Measurements from ENCODE around the gene TMEM178B.
"Not testable (repeated sequence)": the region's sequence is repeated elsewhere in the genome, so short reads cannot be mapped to it uniquely, and the experiment has no call there.

The TMEM178B gene

DNA sequence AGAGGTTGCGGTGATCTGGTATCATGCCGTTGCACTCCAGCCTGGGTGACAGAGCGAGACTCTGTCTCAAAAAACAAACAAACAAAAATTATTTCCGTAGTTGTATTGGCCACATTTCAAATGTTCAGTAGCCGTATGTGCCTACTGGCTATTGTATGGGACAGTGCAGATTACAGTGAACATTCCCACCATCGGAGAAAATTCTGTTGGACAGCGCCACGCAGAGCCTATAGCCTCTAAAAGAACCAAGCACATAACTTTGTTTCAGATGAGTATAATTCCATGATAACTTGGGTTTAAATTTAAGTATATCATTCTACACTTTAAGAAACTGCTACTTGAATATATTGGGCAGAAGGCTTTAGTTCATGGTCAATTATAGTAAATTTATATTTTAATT is 5.4 kb downstream of the TMEM178B start:
- H3K4me3 ChIP-seq (ENCODE audit: low read depth in 1 of 2, low read length in 1 of 2): no peak overlapping the region
- no peaks in the 10 kb centered on the region for H3K36me3 ChIP-seq
- peaks cover 0 to 3% of the 10 kb centered on the region in 2 experiments for H3K4me1 ChIP-seq (ENCODE audit: control insufficient read depth in 1 of 2, insufficient read depth in 1 of 2, low read depth in 1 of 2, low read length in 1 of 2)
- H3K9me3 ChIP-seq: no peaks in the 10 kb centered on the region
- no peak overlapping the region for H3K27ac ChIP-seq
- TF ChIP-seq CTCF (IDR thresholded peaks at IDR 0.05): no peak
- peaks cover 97% of the 10 kb centered on the region for H3K27me3 ChIP-seq

DNA sequence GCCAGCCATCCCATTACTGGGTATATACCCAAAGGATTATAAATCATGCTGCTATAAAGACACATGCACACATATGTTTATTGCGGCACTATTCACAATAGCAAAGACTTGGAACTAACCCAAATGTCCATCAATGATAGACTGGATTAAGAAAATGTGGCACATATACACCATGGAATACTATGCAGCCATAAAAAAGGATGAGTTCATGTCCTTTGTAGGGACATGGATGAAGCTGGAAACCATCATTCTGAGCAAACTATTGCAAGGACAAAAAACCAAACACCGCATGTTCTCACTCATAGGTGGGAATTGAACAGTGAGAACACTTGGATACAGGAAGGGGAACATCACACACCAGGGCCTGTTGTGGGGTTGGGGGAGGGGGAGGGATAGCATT is 15.6 kb downstream of the TMEM178B start:
- H3K27ac ChIP-seq; H3K9me3 ChIP-seq; H3K36me3 ChIP-seq; H3K4me3 ChIP-seq (ENCODE audit: low read depth in 1 of 2, low read length in 1 of 2); H3K4me1 ChIP-seq (ENCODE audit: control insufficient read depth in 1 of 2, insufficient read depth in 1 of 2, low read depth in 1 of 2, low read length in 1 of 2): not testable (repeated sequence)
- H3K27me3 ChIP-seq: peaks cover 63% of the 10 kb centered on the region

DNA sequence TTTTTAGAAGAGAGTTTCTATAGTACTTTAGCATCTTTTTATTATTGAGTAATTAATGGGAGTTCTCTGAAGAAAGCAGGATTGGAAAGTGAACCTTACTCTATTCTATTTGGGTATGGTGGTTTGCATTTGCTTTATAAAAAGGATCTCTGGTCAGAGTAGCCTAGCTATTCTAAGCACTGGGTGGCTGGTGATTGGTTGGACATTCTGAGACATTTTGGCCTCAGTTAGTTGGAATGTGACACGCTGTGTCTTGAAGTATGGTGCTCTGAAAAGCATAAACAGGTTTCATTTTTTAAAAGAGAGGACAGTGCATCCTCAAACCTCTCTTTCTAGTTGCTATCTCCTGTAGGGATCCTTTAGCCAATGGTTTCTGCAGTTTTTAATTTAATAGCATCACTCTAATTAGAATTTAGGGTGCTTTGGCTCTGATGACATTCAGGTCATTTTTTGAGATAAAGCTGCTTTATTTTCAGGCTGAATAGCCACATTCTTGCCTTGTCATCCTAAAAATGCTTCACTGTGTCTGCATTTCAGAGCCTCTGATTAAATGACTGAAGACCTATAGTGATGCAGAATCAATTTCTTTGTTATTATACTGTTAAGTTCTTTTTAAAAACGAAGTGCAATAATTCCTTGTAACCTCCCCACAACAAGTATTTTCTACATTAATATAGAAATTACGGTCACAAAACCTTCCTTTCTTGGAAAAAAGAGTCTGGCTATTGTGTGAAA is 20.6 kb downstream of the TMEM178B start:
- no peaks in the 10 kb centered on the region for H3K36me3 ChIP-seq
- H3K27me3 ChIP-seq: peaks cover 18% of the 10 kb centered on the region
- no peak overlapping the region for H3K4me3 ChIP-seq (ENCODE audit: low read depth in 1 of 2, low read length in 1 of 2)
- no peaks in the 10 kb centered on the region for H3K9me3 ChIP-seq
- H3K27ac ChIP-seq: no peak overlapping the region
- no peak for TF ChIP-seq CTCF (IDR thresholded peaks at IDR 0.05)
- no peaks in the 10 kb centered on the region for H3K4me1 ChIP-seq (ENCODE audit: control insufficient read depth in 1 of 2, insufficient read depth in 1 of 2, low read depth in 1 of 2, low read length in 1 of 2)

GRCh38 chr7:141097430-141097829 is 23.6 kb downstream of the TMEM178B start:
- Histone ChIP-seq H3K4me3 (ENCODE audit: low read depth in 1 of 2, low read length in 1 of 2) (no peak overlapping the region), H3K27ac (no peak overlapping the region), H3K36me3 (no peaks in the 10 kb centered on the region), H3K4me1 (ENCODE audit: control insufficient read depth in 1 of 2, insufficient read depth in 1 of 2, low read depth in 1 of 2, low read length in 1 of 2) (no peaks in the 10 kb centered on the region), H3K9me3 (no peaks in the 10 kb centered on the region), H3K27me3 (no peaks in the 10 kb centered on the region)
- no peak for TF ChIP-seq CTCF (IDR thresholded peaks at IDR 0.05)

- Histone ChIP-seq H3K9me3 (no peaks in the 10 kb centered on the region), H3K27ac (no peak overlapping the region), H3K4me1 (ENCODE audit: control insufficient read depth in 1 of 2, insufficient read depth in 1 of 2, low read depth in 1 of 2, low read length in 1 of 2) (no peaks in the 10 kb centered on the region), H3K27me3 (peaks cover 18% of the 10 kb centered on the region), H3K36me3 (no peaks in the 10 kb centered on the region), H3K4me3 (ENCODE audit: low read depth in 1 of 2, low read length in 1 of 2) (no peak overlapping the region)
- TF ChIP-seq CTCF (IDR thresholded peaks at IDR 0.05): no peak
Observed at GRCh38 chr7:141102436-141102835, 28.6 kb downstream of the TMEM178B start.

- Histone ChIP-seq H3K36me3 (no peaks in the 10 kb centered on the region), H3K27me3 (peaks cover 18% of the 10 kb centered on the region), H3K4me1 (ENCODE audit: control insufficient read depth in 1 of 2, insufficient read depth in 1 of 2, low read depth in 1 of 2, low read length in 1 of 2) (no peaks in the 10 kb centered on the region), H3K4me3 (ENCODE audit: low read depth in 1 of 2, low read length in 1 of 2) (no peak overlapping the region), H3K27ac (no peak overlapping the region), H3K9me3 (no peaks in the 10 kb centered on the region)
- TF ChIP-seq CTCF (IDR thresholded peaks at IDR 0.05): no peak
Observed at GRCh38 chr7:141103847-141104429, 30.1 kb downstream of the TMEM178B start.

Data from neutrophil (primary cell).